ENCODE measurements around the gene SCIN.
A peak's percentile ranks its signal among the peaks of the same experiment; 100 is the strongest.

SCIN gene

DNA sequence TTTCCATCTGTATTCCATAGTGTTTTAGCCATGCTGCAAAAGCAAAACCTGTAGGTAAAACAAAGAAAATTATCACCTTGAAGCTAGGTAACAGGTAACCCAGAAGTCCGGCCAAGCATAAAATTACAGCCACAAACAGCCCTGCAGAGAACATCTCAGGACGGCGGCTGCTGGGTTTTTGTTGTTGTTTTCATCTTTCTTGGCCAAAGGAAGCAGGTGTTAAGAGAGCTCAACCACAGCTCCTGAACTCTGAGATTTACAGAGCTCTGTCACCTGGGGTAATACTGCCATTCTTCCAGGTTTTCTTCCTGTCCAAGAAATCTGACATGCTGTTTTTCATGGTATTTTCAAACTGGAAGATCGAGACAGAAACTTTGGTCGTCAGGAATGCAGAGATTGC lies 847 bp upstream of the SCIN start:
- no peak for DNase-seq

DNA sequence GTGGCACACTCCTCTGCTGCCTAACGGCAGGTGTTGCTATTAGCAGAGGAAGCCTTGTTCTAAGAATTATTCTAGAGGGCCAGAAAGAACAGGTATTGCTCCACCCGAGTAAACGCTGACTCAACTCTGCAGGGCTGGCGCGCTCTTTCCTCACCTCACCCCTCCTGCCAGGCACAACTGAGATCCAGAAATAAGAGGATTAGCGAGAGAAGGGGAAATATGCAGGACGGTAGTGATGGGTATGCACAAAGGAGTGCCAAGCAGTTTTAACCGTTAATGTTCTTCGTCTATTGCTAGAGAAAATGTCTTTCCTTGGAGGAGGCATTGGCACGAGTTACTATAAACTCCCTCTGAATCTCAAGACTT lies 369 bp upstream of the SCIN start:
- no peak for DNase-seq

DNA sequence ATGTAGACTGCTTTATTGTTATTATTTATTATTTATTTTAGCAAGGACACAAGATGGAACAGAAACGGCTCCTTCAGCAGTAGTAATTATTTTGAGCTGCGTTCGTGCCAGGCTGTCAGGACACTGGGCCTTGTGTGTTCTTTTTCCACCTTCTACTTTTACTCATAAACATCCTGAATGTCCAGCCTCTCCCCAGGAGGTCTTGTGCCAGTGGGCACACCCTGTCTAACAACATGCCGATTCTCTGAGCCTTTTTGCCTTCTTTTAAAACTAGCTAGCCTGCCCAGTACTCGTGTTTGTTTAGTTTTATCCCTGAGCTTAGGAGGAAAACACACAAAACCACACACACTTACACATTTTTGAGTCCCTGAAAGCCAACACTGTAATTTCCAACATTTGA lies 1.2 kb downstream of the SCIN start:
- no peak for DNase-seq

DNA sequence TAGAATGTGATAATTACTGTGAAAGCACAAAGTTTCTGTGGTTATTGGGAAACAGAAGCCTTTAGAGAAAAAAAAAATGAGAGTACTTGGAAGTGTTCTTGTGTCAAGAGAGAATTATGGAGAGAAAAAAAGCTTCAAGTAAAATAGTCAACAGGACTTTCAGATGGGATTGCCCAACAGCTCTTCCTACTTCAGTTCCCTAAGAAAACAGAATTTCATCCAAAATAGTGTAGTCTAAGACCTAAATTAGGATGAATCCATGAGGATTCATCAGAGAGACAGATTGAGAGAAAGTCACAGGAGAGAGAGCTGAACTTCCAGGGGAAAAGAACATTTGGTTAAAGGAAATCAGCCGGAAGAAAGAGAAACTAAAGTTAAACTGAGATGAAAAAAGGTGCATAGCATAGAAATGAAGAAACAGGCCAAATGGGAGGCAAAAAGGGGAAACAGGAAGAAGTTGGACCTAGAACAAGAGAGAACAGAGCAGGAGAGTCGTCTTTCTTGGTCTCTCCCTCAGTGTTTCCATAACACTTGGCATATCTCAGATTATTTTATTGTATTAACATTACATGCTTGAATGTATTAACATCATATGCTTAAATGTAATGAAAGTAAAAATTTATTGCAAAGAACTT lies 2.5 kb downstream of the SCIN start:
- DNase-seq: no peak

DNA sequence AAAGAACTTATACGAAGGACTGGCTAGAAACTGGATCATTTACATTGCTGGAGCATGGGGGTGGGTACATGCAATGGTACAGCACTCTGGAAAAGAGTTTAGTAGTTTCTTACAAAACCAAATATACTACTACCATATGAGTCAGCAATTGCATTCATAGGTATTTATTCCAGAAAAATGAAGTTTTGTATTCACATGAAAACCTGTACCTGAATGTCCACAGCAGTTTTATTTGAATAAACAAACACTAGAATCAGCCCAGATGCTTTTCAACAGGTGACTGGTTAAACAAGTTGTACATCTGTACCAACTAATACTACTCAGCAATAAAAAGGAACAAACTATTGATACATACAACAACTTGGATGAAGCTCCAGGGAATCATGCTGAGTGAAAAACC lies 3.4 kb downstream of the SCIN start:
- no peak for DNase-seq

DNA sequence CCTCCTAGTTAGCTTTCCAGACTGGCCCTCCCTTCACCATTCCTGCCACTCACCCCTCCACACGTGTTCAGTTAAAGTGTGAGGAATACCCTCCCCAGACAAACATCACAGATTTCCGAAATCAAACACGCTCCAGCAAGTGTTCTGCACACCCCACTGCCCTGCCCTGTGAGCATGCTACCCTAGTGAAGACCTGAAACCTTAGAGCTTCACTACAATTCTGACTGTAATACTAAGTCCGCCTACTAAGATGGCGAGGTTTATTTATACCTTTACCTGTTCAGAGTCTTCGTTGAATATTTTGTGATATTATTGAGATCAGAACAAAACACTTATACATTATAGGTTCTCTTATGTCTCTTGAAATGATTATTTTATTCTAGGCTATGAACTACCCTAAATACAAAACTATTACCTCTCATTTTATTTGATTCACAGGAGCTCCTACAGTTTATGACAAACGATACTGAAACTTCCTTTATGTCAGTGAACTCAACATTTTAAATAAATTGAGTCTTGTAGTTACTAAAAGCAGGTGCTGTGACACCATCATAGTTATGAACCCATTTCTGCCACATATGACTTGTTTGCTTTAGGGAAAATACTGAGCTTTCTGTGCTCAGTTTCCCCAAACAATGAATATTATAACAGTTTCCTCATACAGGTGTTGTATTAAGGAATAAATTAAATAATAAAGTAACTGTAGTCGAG lies 8.6 kb downstream of the SCIN start:
- DNase-seq: no peak

DNA sequence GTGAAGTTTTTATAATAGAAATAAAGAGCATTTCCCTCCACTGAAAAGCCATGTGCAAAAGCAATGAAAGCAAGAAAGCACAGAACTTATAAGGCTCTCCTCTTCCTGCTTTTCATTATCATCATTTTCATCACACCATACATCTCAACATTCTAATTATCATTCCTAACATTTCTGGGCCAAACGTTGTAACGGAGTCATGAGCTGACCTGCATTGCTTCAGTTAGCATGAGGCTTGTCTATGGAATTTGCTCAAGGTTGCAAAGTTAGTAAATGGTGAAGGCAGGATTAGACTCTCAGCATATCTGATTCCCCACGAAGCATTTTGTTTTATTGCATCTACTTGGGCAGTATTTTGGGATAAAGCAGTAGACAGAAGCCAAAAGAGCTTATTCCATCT lies 11.4 kb downstream of the SCIN start:
- no peak for DNase-seq

DNA sequence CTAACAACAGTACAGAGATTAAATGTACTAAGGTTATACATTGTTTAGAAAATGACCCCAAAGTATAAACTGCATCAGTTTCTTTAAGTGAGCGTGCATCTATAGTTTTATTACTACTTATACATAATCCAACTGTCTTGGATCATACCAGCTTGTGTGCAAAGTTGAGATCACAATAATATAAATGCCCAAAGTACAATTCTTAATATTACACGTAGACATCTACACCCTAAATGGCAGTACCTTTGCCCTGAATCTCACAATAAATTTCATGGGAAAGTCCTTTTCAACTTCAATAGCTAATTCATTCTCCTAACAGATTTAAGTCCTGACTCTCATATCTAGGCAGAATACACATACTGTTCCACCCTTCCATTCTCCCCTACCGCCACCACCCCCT lies 11.8 kb downstream of the SCIN start:
- no peak for DNase-seq

DNA sequence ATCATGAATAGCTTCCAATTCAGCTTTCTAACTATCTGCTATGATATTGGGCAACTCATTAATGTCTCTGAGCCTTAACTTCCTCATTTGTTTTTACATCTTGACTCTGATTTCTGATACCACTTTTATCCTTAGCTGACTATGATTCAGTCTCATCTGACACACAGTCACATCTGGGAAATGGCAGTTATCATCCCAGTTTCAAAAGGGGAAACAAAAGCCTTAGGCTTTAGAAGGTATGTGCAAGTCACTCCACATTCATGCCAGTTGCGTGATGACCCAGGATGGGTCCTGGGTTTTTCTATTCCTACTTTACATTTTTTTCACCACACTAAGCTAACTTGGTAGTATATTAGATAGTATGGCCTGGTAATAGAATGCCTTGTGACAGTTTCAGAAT lies 12.7 kb downstream of the SCIN start:
- DNase-seq: no peak

DNA sequence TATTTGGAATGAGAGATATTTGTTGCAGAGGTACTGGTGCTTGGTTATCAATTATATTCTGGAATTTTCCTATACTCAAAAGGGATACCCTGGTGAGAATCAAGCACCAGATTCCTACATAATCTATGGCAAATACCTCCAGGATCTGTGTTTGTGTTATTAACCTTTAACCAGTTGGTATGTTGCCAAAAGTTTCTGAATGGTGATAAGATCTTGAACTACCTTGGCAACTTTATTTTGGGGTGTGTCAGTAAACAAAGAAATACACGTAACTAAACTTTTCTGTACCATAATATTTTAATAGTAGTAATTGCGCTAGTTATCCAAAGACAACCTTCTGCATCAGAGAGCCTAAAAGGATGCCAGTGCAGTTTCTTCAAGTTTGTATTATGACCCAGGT lies 13.4 kb downstream of the SCIN start:
- no peak for DNase-seq

DNA sequence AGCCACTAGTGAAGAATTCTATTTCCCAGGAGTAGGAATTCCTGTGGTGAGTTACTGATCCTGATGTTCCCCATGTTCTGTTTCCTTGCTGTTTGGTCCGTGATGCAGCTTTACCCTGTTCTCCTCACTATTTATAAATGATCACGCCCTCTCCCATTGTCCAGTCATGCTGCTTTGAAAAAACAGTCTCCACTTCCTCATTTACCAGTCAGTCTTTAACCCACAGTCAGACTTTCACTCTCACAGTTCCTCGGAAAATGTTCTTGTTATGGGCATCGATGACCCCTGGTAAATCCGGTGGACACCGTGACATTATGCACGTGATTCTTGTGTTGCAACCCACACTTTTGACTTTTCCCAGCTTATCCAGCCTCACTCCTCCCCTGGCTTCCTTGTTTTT lies 14.4 kb downstream of the SCIN start:
- DNase-seq: peak; percentile 6

DNA sequence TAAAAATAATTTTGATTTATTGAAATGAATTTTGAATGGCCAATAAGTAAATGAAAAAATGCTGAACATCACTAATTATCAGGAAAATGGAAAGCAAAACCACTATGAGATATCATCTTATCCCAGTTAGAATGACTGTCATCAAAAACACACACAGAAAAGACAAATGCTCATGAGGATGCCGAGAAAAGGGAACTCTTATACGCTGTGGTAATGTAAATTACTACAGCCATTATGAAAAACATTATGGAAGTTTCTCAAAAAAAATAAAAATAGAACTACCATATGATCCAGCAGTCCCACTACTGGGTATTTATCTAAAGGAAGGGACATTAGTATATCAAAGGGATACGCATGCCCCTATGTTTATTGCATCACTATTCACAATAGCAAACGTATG lies 15.8 kb downstream of the SCIN start:
- no peak for DNase-seq

DNA sequence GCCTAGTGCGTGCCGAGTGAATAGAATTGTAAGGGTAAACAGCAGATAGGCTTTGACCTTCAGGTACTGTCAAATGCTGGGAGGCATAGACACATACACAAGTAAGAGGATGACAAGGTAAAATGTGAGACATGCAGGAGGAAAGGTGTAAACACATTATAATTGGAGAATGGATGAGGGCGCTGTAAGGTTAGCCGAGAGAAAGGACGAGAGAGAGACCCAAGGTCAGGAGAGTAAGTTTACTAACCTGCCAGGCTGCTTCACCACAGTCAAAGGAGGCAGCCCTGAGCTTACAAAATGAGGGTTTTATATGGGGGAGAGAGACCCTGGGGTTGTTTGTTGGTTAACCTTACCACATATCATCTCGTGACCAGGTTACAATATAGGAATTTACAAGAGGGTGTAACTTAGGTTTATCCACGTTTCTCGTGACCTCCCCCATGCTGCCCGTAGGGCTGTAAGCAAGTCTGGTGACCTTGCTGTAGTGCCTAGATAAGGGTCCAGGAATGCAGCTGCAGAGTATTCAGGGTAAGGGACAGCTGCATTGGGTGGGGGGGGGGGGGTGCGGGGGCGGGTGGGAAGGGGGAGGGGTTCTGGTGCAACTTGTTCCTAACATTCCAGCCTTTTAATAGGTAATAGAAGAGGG lies 17.9 kb downstream of the SCIN start:
- no peak for DNase-seq

DNA sequence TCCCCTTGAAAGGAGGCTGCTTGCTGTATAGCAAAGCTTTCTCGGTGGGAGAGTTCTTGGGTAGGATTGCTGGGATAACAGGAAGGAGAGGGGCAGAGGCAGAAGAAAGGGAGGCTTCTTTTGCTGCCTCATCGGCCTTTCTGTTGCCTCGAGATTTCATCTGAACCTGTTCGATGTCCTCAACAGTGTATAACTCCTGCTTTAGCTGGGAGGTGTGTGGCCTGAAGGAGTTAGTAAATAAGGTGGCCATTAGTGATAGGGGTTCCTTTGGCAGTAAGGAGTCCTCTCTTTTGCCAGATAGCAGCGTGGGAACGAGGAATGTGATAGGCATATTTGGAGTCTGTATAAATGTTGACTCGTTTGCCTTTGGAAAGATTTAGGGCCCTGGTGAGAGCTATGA lies 20.0 kb downstream of the SCIN start:
- DNase-seq: no peak

DNA sequence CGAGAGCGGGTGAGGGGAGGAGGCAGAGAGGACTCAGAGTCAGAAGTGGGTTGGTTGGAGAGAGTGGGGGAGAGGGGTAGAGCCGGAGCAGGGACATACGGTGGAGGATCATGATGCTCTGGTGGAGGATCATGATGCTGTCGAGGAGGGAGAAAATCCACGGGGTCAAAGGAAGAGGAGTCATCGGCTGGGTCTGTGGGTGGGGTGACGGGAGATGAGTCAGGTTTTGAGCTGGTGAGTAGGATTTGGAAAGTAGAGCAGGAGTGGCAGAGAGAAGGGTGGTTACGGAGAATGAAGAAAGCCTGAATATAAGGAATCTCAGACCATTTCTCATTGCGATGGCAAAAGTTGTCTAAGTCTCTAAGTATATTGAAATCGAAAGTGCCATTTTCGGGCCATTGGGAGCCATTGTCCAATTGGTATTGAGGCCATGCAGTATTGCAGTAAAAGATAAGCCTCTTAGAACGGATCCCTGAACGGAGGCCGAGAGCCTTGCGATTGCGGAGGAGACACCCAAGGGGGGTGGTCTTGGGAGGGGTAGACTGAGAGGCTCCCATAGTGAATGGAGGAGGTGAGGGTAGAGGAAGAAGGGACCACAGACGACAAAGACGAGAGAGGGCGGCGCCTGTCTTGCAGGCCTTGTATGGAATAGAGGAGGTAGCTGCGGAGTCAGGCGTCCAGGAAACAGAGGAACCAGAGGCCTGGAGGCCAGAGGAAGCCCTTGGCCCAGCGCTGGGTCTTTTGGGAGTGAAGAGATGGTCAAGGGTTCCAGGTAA lies 23.8 kb downstream of the SCIN start:
- no peak for DNase-seq

DNA sequence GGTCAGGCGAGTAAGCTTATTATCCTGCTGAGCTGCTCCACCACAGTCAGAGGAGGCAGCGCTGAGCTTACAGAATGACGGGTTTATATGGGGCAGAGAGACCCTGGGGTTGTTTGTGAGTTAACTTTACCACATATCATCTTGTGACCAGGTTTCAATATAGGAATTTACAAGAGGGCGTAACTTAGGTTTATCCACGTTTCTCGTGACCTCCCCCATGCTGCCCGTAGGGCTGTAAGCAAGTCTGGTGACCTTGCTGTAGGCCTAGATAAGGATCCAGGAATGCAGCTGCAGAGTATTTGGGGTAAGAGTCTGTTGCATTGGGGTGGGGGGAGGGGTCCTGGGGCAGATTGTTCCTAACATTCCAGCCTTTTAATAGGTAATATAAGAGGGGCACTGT lies 24.6 kb downstream of the SCIN start:
- DNase-seq: no peak

DNA sequence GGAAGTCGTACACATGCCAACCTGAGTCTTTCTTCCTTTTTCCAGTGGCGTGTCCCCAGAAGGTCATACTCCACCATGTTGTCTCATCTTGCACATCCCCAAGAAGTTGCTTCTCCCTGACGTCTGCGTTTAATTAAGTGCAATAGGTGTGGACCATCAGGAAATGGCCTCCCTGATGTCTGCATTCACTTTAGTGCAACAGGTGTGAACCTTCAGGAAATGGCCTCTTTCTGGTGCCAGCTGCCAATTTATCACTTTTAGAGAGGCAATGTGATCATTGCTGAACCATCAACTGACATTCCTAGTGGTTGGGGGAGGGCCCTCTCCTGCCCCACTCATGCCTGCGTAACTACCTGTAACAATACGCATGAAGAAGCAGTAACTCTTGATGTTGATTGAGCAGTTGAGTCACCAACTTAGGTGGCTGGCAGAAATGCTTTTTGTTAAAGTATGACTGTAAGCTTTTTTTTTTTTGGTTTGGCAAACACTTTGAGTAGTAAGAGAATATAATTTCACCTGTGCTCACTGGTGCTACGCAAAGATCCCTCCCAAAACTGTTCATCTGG lies 25.8 kb downstream of the SCIN start:
- DNase-seq: no peak

DNA sequence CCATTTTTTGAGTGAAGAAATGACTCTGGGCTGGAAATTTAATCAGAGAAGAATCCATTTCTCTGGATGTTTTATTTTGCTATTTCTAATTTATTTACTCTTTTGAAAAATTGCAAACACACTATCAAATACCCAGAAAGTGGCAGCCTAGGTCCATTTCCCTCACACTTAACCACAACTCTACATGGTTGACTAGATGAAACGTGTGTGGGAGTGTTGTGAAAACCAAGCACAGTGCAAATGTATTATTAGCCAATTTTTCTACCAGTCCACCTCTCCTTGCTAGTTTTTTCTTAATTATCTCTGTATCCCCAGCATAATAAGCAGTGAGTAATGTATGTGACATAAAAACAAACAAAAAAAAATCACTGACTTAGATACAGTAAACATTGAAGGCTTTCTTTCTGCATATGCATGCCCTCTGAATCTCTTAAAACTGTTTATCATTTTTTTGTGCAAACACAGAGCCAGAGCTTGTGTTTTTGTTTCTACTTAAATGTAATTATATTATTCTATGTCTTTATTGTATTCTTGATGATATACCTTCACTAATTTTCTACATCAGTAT lies 30.9 kb downstream of the SCIN start:
- no peak for DNase-seq

DNA sequence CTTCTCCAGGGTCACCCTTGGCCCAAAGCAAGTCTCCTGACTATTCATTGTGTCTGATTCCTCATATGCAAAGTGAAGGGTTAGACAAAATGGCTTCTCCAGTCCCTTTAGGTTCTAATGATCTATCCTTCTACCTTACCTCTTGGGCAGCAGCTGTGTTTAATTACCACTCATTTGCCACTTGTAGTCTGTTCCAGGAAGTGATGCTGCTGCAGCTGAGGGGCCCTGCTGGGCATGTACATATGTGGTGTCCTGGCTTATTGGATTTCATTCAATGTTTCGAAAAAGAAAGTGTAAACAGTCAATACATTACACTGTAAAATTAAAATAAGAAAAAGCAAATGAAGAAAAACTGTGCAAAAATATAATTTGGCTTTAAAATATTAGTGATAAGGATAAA lies 36.6 kb downstream of the SCIN start:
- DNase-seq: no peak

DNA sequence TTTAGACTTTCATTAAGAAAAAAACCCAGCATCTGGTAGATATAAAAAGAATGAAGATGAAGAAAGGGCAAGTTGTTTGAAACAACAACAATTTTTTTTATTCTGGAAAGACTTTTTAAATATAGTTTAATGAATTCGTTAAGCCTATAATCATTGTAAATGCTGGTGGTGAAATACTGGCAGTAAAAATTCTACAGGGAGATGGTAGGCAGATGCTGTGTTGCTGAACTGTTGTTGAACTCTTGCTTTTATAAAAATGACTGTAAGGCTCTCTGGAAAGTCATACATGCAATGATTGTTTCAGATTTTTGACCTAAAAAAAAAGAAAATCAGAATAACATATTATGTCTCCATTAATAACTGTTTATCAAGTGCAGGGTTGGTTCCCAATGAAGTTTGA lies 39.0 kb downstream of the SCIN start:
- DNase-seq: no peak

DNA sequence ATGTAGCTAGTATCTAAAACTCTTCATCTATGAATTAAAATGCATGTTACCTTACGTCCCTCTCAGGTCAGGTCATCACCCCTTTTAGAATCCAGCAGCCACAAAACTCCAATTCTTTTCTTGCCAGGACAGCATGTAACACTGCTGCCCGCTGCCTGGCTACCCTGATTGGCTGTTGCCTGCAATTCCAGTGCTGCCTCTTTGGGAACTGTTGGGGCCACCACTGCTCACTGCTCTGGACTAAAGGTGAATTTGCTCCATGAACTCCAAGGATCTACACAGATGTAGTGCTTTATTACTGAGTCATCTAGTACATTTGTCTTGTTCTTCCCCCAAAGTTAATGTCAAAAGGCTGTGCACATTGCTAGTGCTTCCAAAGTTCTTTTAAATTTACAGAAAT lies 40.4 kb downstream of the SCIN start:
- no peak for DNase-seq

DNA sequence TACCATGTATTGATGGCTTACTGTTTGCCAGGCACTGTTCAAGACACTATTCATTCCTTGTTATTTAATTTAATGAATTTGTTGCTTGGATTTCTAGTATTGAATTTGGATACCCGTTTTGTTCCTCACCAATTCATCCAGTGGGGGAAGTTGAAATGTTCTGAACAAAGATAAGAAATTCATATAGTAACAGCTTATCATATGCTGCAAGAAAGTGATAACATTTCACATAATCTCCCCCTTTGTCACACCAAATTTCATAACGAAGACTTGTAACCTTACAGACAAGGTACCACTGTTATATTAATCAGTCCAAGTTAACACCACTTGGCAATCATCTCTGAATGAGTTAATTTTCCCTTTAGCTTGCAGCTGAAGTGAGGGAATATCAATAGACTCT lies 42.1 kb downstream of the SCIN start:
- DNase-seq: peak; percentile 4

DNA sequence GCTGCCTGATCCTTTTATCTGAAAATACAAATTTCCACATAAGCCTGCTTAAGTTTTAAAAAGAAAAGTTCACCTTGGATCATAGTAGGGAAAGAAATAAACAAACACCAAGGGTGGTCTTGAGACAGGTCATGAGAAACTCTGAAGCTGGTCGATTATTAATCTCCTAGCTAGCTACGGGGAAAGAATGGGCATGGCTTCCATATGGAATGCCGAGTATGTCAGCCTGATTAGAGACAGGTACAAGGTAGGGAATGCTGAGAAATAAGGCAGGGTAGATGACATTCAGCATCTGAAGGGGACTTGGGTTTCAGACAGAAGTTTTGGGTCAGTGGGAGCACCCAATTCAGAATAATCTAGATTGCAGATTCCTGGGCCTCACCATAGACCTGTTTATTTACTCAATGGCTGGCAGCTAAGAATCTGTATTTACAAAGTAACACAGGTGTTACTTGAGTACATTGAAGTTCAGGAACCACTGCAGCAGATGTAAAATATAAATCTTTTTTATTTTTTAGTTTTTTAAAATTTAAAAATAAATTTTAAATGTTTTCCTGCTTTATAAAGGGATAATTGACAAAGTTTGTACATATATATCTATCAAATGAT lies 49.0 kb downstream of the SCIN start:
- no peak for DNase-seq

Data from hematopoietic multipotent progenitor cell treated with erythropoietin and hydrocortisone succinate and interleukin-3 and kit ligand, for 8 days (in vitro differentiated cells).